OCI-LY7 (cell line): ENCODE measurements around the gene ATP2B1.

Source experiments
- CTCF ChIP-seq: fragments of 200-600 bp; sonication (generic); conservative IDR thresholded peaks from 2 replicates; pipeline ENCODE4 v1.5.1; 2014; ENCODE audit warnings: mild to moderate bottlenecking, antibody characterized with exemption, low read length, moderate library complexity, mixed read lengths
- EZH2phosphoT487 ChIP-seq: fragments of 200-600 bp; sonication (generic); IDR thresholded peaks from 2 replicates; pipeline ENCODE4 v1.6.1; 2018; ENCODE audit warnings: low read depth, borderline replicate concordance, mild to moderate bottlenecking, mixed run types, antibody characterized with exemption, low read length, moderate library complexity, mixed read lengths

DNA sequence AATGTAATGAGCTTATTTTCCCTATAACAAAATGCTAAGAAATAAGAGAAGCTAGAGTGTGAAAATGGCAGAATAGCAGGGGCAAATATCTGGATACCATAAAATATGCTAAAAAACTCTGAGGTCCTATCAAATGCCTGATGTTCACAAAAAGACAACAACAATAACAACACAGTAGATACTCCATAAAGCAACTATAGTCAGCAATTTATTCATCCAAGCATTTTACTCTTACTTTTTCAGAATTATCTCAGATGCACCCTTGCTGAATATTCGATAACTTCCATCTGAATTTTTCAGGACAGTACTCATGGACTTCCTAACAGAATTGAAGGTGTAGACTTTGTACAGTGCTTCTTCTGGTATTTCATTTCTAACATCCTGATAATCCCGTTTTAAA lies 88.9 kb downstream of the ATP2B1 start:
- no peak for TF ChIP-seq CTCF
- no peak for TF ChIP-seq EZH2phosphoT487
